Measurements from ENCODE around the gene RHOH.

DNA sequence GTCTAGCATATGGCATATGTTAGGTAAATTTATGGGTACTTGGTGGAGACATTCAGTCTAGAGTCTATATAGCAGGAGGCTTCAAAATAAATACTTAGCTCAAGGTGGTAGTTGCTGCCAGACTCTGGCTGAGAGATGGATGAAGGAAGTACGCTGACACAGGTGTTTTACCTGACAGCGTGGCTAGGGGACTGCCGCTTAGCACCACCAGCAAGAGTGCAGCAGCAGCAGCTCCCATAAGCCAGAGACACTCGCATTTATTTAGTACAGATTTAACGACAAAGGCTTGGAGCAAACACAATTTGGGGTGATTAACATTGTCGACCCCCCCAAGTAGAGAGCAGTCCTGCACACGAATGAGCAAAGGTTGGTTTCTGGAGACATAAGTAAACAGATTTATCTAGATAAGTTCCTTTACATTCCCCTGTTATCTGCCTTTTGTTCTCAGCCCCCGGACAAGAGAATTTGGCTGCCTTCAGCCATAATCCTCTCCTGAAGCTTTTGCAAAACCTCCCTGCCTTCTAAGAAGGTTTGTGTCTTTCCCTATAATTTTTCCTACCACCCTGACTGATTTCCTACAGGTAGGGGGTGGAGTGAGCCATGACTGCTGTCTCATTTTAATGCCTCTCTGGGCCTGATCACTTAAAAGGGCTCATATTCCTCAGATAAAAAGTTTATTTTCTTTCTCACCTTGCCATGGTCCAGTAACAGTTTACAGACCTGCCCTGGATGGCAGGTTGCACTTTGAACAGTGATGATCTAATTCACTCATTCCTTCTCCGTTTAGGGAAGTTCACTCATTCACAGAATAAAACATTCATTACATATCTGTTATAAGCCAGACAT lies 64.6 kb downstream of the RHOH start:
- TF ChIP-seq, protein P1, sequence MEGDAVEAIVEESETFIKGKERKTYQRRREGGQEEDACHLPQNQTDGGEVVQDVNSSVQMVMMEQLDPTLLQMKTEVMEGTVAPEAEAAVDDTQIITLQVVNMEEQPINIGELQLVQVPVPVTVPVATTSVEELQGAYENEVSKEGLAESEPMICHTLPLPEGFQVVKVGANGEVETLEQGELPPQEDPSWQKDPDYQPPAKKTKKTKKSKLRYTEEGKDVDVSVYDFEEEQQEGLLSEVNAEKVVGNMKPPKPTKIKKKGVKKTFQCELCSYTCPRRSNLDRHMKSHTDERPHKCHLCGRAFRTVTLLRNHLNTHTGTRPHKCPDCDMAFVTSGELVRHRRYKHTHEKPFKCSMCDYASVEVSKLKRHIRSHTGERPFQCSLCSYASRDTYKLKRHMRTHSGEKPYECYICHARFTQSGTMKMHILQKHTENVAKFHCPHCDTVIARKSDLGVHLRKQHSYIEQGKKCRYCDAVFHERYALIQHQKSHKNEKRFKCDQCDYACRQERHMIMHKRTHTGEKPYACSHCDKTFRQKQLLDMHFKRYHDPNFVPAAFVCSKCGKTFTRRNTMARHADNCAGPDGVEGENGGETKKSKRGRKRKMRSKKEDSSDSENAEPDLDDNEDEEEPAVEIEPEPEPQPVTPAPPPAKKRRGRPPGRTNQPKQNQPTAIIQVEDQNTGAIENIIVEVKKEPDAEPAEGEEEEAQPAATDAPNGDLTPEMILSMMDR (conservative IDR thresholded peaks at IDR 0.05; ENCODE audit: low read length): no peak
- no peak for TF ChIP-seq EZH2phosphoT487 (IDR thresholded peaks at IDR 0.05; ENCODE audit: borderline replicate concordance, low read depth, low read length)

All from OCI-LY7 (cell line).